ENCODE results near the gene DNAH17. TPM values are rescaled to one million over a fixed set of nuclear protein-coding genes. Genes with fewer than 3 reads are reported as not detected.

The DNAH17 gene, protein sequence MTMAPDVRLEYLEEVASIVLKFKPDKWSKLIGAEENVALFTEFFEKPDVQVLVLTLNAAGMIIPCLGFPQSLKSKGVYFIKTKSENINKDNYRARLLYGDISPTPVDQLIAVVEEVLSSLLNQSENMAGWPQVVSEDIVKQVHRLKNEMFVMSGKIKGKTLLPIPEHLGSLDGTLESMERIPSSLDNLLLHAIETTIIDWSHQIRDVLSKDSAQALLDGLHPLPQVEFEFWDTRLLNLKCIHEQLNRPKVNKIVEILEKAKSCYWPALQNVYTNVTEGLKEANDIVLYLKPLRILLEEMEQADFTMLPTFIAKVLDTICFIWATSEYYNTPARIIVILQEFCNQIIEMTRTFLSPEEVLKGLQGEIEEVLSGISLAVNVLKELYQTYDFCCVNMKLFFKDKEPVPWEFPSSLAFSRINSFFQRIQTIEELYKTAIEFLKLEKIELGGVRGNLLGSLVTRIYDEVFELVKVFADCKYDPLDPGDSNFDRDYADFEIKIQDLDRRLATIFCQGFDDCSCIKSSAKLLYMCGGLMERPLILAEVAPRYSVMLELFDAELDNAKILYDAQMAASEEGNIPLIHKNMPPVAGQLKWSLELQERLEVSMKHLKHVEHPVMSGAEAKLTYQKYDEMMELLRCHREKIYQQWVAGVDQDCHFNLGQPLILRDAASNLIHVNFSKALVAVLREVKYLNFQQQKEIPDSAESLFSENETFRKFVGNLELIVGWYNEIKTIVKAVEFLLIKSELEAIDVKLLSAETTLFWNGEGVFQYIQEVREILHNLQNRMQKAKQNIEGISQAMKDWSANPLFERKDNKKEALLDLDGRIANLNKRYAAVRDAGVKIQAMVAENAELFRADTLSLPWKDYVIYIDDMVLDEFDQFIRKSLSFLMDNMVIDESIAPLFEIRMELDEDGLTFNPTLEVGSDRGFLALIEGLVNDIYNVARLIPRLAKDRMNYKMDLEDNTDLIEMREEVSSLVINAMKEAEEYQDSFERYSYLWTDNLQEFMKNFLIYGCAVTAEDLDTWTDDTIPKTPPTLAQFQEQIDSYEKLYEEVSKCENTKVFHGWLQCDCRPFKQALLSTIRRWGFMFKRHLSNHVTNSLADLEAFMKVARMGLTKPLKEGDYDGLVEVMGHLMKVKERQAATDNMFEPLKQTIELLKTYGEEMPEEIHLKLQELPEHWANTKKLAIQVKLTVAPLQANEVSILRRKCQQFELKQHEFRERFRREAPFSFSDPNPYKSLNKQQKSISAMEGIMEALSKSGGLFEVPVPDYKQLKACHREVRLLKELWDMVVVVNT (N-terminal part only)
- total RNA-seq = 0.22 TPM in 1 of 2 replicates, not detected in the other

DNA sequence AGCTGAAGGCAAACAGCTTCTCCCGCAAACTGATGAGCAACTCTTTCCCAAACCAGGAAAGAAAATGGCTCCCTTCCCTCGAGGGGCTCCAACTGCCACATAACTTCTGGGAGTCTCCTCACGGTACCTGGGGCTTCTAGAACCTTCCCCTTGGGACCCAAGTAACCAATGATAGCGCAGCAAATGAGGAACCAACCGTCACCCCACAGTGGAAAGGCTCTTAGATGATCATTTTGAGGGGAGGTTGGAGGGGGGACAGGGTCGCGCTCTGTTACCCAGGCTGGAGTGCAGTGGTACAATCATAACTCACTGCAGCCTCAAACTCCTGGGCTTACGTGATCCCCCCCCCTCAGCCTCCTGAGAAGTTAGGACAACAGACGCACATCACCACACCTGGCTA is at the start of gene DNAH17:
DNAH17 (minus strand) TSS at position 101 of the 400 bp plus-strand sequence. CDS start 2,339 bp downstream, outside the sequence.

DNA sequence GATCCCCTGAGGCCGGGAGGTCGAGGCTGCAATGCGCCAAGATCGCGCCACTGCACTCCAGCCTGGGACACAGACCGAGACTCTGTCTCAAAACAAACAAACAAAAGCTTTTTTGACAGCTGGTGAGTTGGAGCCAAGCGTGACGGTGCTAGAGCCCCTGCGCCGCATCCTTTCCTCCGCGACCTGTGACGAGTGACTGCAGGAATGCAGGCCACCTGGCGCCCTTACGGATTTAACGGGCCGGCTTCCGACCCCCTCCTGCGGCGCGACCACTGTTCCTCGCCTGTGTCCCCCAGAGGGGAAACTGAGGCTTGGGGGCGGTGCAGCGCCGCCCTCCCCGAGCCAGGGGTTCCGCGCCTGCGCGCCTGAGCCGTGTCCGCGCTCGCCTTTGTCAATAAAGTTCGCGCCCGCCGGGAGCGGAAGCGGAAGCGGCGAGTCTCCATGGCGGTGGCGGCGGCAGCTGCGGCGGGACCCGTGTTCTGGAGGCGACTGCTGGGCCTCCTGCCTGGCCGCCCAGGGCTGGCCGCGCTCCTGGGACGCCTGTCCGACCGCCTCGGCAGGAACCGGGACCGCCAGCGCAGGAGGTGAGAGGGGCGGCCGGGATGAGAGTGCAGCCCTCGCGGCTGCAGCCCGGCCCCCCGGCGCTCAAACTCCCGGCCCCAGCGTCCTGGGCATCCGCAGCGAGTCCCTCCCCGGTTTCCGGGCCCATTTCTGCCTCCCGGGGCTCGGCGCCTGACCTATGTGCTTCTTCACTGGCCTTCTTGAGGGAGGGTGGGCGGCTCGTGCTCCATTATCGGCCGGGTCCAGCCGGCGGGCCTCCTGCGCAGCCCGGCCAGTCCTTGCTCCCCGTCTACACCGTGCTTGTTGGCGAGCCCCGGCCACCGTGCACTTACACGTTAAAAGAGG is 198.7 kb downstream of the DNAH17 start, which contains the start of gene PGS1:
PGS1 (plus strand) TSS at position 425 of the 906 bp plus-strand sequence; CDS start at position 442, 17 bp downstream.

Small RNAs within 50 kb of the gene (small RNA-seq; reads per million reads assigned to genes)
- 0.12 reads per million for gene RF00415
- not detected for gene RN7SL454P

Other genes with a start within 250 kb of the DNAH17 start
- 4.3 and 5.3 TPM in 2 replicates for gene SOCS3, start 217.3 kb downstream of the DNAH17 start, total RNA-seq
- 26.7 and 32.1 TPM in 2 replicates for gene PGS1, start 198.7 kb downstream of the DNAH17 start, total RNA-seq
- gene CYTH1, start 204.9 kb upstream of the DNAH17 start, total RNA-seq = 36.1 and 51.1 TPM in 2 replicates

All from placental epithelial cell (primary cell).